Measurements from ENCODE around the gene KRT86. TPM values are rescaled to one million over a fixed set of nuclear protein-coding genes. Genes with fewer than 3 reads are reported as not detected.
"Not testable (repeated sequence)": the region's sequence is repeated elsewhere in the genome, so short reads cannot be mapped to it uniquely, and the experiment has no call there.

The KRT86 gene
- polyA plus RNA-seq, 1 donor, result 0.97 TPM

DNA sequence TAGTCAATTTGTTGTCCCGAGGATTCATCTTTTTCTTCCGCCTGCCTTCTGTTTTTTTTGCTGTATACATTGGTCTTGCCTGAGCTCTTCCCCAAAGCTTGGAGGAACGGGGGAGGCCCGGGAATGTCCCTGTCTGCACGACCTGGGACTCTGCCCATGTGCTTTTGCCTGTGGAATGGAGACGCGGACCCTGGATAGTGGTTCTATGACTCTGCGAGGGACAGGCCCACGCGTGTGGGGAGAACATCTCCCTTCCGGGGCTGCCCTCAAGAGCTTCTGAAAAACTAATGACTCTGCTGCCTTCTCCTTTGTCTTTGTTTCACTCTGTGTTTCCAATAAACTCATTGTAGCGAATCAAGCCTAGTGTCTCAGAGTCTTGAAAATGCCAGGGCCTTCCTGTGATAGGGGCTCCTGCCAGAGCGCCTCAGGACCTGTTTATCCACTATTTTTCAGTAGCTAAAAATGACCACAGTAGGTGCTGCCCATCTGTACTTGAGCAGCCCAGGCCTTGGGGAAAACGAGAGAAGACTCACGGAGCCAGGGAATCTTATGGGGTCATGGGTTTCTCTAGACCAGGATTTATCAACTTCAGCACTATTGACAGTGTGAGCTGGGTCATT is 34.5 kb downstream of the KRT86 start:
- no peak for DNase-seq
- Histone ChIP-seq H3K27me3 (ENCODE audit: control insufficient read depth, insufficient read depth, low read length) (peaks cover 37% of the 10 kb centered on the region), H3K27ac (ENCODE audit: low read length) (no peak overlapping the region), H3K36me3 (ENCODE audit: control insufficient read depth, insufficient read depth, low read length) (no peaks in the 10 kb centered on the region), H3K9me3 (ENCODE audit: control insufficient read depth, low read depth, low read length) (no peaks in the 10 kb centered on the region), H3K4me1 (ENCODE audit: control insufficient read depth, insufficient read depth, low read length) (peaks cover 2% of the 10 kb centered on the region), H3K4me3 (ENCODE audit: low read length) (peak overlapping the region; percentile 41)
- WGBS (ENCODE audit: insufficient coverage, low lambda C conversion rate), result 73% methylated on average over 4 of the region's 15 CpGs

DNA sequence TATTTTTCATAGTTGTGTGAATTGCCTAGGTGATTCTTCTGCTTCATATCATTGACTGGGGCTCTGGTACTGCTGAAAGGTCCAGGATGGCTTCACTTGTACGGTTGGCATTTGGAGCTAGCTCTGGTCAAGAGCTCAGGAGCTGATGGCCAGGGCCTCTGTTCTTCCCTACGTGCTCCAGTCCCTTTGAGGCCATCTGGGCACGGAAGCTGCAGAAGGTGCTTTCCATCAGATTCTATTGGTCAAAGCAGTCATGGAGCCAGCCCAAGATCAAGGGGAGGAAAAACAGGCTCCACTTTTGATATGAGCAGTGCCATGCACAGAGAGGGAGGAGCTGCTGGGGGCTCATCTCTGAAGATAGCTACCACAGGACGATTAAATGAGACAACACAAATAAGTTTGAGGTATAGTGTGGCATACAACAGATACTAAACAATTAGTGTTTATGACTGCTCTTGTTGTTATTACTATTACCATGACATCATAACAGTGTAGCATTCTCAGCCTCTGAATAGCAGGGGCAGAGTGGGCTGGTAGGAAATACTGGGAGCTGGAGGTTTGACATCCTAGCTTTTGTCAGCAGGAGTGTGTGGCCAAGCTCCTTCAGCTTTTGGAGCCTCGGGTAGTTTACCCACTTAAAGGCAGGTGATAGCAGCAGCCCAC is 36.3 kb downstream of the KRT86 start:
- DNase-seq, result no peak
- no peaks in the 10 kb centered on the region for H3K9me3 ChIP-seq (ENCODE audit: control insufficient read depth, low read depth, low read length)
- H3K4me3 ChIP-seq (ENCODE audit: low read length), result no peak overlapping the region
- H3K36me3 ChIP-seq (ENCODE audit: control insufficient read depth, insufficient read depth, low read length), result no peaks in the 10 kb centered on the region
- WGBS (ENCODE audit: insufficient coverage, low lambda C conversion rate), result no CpG with 5 or more reads among the region's 5 CpGs
- H3K27me3 ChIP-seq (ENCODE audit: control insufficient read depth, insufficient read depth, low read length), result peaks cover 40% of the 10 kb centered on the region
- H3K27ac ChIP-seq (ENCODE audit: low read length), result no peak overlapping the region
- H3K4me1 ChIP-seq (ENCODE audit: control insufficient read depth, insufficient read depth, low read length), result peaks cover 2% of the 10 kb centered on the region

DNA sequence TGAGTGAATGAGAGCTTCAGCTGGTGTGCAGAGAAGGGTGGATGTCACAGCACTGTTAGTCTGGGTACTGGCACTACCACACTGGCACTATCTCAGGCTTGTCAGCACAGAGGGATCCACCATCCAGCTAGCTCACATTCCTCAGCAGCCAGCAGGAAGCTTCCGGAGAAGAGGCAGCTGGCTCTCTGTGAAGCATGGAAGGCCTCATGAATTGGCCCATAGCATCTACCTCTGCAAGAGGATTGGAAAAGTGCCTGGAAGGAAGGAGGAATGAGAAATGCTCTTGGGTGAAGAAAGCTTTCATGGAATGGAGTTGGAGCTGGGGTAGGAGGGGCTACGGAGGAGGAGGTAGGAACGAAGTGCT is 36.8 kb downstream of the KRT86 start:
- H3K27ac ChIP-seq (ENCODE audit: low read length), result no peak overlapping the region
- DNase-seq, result no peak
- WGBS (ENCODE audit: insufficient coverage, low lambda C conversion rate), result no CpG with 5 or more reads among the region's 3 CpGs
- peaks cover 40% of the 10 kb centered on the region for H3K27me3 ChIP-seq (ENCODE audit: control insufficient read depth, insufficient read depth, low read length)
- no peaks in the 10 kb centered on the region for H3K9me3 ChIP-seq (ENCODE audit: control insufficient read depth, low read depth, low read length)
- H3K36me3 ChIP-seq (ENCODE audit: control insufficient read depth, insufficient read depth, low read length), result no peaks in the 10 kb centered on the region
- no peak overlapping the region for H3K4me3 ChIP-seq (ENCODE audit: low read length)
- peaks cover 2% of the 10 kb centered on the region for H3K4me1 ChIP-seq (ENCODE audit: control insufficient read depth, insufficient read depth, low read length)

DNA sequence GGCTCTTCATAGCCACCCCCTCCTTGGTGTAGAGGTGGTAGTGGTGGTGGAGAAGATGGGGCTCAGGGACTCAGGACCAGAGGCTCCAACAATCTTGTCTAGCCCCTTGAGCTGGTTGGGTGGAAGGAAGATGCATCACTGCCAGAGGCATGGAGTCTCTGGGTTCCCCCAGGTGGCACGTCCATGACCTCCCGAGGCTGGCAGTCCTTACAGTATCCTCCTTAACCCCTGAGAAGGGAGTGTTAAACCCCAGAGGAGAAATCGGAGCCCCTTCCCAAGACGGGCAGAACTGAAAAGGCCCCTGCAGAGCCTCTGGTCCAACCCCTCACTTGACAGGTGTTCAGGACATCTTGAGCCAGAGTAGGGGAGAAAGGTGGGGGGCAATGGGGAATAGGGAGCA is 37.6 kb downstream of the KRT86 start:
- no CpG with 5 or more reads among the region's 4 CpGs for WGBS (ENCODE audit: insufficient coverage, low lambda C conversion rate)
- no peak for DNase-seq
- peaks cover 39% of the 10 kb centered on the region for H3K27me3 ChIP-seq (ENCODE audit: control insufficient read depth, insufficient read depth, low read length)
- no peaks in the 10 kb centered on the region for H3K36me3 ChIP-seq (ENCODE audit: control insufficient read depth, insufficient read depth, low read length)
- no peaks in the 10 kb centered on the region for H3K9me3 ChIP-seq (ENCODE audit: control insufficient read depth, low read depth, low read length)
- H3K4me1 ChIP-seq (ENCODE audit: control insufficient read depth, insufficient read depth, low read length), result peaks cover 2% of the 10 kb centered on the region
- H3K4me3 ChIP-seq (ENCODE audit: low read length), result no peak overlapping the region
- H3K27ac ChIP-seq (ENCODE audit: low read length), result no peak overlapping the region

DNA sequence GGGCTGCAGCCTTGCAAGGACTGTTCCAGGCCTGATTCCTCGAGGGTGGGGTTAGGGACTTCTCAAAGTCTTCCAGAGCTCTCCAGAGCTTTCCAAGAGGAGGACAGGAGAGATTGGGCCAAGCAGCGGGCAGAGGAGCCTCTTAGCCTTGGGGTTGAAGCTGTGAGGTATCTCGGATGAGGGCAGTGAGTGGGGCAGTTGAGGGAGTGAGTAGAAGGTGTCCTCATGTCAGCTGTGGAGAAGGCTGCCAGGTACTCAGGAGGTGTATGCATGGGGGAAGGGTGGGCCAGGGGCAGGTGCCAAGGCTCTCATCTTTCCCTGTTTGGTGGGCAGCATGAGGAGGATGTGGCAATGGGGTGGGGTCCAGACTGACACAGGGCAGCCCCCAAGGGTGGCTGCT is 39.0 kb downstream of the KRT86 start:
- no peaks in the 10 kb centered on the region for H3K4me1 ChIP-seq (ENCODE audit: control insufficient read depth, insufficient read depth, low read length)
- peaks cover 27% of the 10 kb centered on the region for H3K27me3 ChIP-seq (ENCODE audit: control insufficient read depth, insufficient read depth, low read length)
- H3K9me3 ChIP-seq (ENCODE audit: control insufficient read depth, low read depth, low read length), result no peaks in the 10 kb centered on the region
- no peak for DNase-seq
- H3K4me3 ChIP-seq (ENCODE audit: low read length), result no peak overlapping the region
- H3K36me3 ChIP-seq (ENCODE audit: control insufficient read depth, insufficient read depth, low read length), result no peaks in the 10 kb centered on the region
- WGBS (ENCODE audit: insufficient coverage, low lambda C conversion rate), result no CpG with 5 or more reads among the region's 3 CpGs
- no peak overlapping the region for H3K27ac ChIP-seq (ENCODE audit: low read length)

DNA sequence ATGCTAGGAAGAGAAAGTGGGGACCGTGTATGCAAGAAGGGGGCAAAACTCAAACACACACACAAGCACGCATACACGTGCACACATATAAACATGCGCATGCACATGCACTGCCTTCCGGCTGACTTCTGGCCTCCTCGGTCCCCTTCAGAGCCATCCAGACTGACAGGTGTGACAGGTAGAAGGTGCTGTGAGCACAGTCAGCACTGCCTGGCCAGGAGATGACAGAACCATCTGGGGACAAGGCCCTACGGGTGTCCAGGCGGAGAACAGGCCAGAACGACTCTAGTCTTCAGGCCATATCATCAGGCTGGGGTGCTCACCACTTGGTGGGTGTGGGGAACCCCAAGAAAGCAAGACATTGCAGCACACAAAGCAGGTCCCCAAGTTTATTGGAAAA is 39.5 kb downstream of the KRT86 start:
- WGBS (ENCODE audit: insufficient coverage, low lambda C conversion rate), result no CpG with 5 or more reads among the region's 9 CpGs
- Histone ChIP-seq H3K27me3 (ENCODE audit: control insufficient read depth, insufficient read depth, low read length) (peaks cover 27% of the 10 kb centered on the region), H3K4me1 (ENCODE audit: control insufficient read depth, insufficient read depth, low read length) (no peaks in the 10 kb centered on the region), H3K36me3 (ENCODE audit: control insufficient read depth, insufficient read depth, low read length) (no peaks in the 10 kb centered on the region), H3K9me3 (ENCODE audit: control insufficient read depth, low read depth, low read length) (no peaks in the 10 kb centered on the region), H3K4me3 (ENCODE audit: low read length) (no peak overlapping the region), H3K27ac (ENCODE audit: low read length) (no peak overlapping the region)
- no peak for DNase-seq

DNA sequence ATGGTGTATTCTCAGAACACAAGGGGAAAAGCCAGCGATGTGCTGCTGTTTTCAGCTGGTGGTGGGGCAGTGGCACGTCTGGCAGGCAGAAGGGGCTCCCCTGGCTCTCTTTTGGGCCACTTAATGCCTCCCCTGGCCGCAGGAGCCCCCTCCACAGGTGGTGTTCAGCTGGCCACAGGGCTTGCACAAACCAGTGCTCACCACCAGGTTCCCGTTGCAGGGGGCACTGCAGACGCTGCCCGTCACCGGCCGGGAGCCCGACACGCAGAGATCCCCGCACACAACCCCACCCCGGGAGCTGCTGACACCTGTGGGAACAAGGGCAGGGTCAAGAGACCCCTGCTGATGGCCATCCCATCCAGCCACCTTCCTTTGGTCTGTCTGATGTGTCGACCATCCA is 40.1 kb downstream of the KRT86 start:
- no peak overlapping the region for H3K4me3 ChIP-seq (ENCODE audit: low read length)
- no peaks in the 10 kb centered on the region for H3K4me1 ChIP-seq (ENCODE audit: control insufficient read depth, insufficient read depth, low read length)
- no CpG with 5 or more reads among the region's 13 CpGs for WGBS (ENCODE audit: insufficient coverage, low lambda C conversion rate)
- H3K27ac ChIP-seq (ENCODE audit: low read length), result no peak overlapping the region
- H3K27me3 ChIP-seq (ENCODE audit: control insufficient read depth, insufficient read depth, low read length), result peaks cover 26% of the 10 kb centered on the region
- H3K9me3 ChIP-seq (ENCODE audit: control insufficient read depth, low read depth, low read length), result no peaks in the 10 kb centered on the region
- no peaks in the 10 kb centered on the region for H3K36me3 ChIP-seq (ENCODE audit: control insufficient read depth, insufficient read depth, low read length)
- DNase-seq, result no peak

DNA sequence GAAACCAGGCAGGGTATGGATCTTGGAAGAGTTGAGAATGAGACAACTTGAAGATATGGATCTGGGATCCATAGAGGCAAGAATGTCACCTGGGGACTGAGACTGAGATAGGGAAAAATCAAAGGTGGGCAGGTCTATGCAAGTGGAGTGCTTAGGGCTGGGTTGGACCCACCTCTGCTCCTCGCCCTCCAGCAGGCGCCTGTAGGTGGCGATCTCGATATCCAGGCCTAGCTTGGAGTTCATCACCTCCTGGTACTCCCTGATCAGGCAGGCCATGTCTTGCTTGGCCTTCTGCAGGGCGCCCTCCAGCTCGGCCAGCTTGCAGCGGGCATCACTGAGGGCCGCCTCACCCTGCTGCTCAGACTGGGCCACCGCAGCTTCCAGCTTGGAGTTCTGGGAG is 41.3 kb downstream of the KRT86 start:
- H3K9me3 ChIP-seq (ENCODE audit: control insufficient read depth, low read depth, low read length); H3K4me3 ChIP-seq (ENCODE audit: low read length); H3K36me3 ChIP-seq (ENCODE audit: control insufficient read depth, insufficient read depth, low read length); DNase-seq; H3K27ac ChIP-seq (ENCODE audit: low read length); H3K4me1 ChIP-seq (ENCODE audit: control insufficient read depth, insufficient read depth, low read length): not testable (repeated sequence)
- peaks cover 26% of the 10 kb centered on the region for H3K27me3 ChIP-seq (ENCODE audit: control insufficient read depth, insufficient read depth, low read length)
- no CpG with 5 or more reads among the region's 9 CpGs for WGBS (ENCODE audit: insufficient coverage, low lambda C conversion rate)

DNA sequence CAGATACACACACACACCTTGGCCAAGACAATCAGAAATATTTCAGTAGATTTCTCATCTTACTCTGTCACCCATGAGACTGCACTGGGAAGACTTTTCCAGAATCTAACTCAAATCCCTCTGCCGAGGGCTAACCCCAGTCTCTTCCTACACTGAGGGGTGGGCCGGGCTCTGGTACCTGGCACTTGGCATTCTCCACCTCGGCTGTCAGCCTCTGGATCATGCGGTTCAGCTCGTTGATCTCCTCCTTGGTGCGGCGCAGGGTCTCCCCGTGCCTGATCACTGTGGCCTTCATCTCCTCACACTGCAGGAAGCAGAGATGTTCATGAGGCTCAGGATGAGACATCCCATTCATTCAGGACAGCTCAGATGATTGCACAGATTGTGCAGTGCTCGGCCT is 41.8 kb downstream of the KRT86 start:
- Histone ChIP-seq H3K27ac (ENCODE audit: low read length) (no peak overlapping the region), H3K27me3 (ENCODE audit: control insufficient read depth, insufficient read depth, low read length) (peaks cover 31% of the 10 kb centered on the region), H3K9me3 (ENCODE audit: control insufficient read depth, low read depth, low read length) (no peaks in the 10 kb centered on the region), H3K4me3 (ENCODE audit: low read length) (no peak overlapping the region), H3K4me1 (ENCODE audit: control insufficient read depth, insufficient read depth, low read length) (no peaks in the 10 kb centered on the region), H3K36me3 (ENCODE audit: control insufficient read depth, insufficient read depth, low read length) (no peaks in the 10 kb centered on the region)
- no CpG with 5 or more reads among the region's 9 CpGs for WGBS (ENCODE audit: insufficient coverage, low lambda C conversion rate)
- DNase-seq, result no peak

DNA sequence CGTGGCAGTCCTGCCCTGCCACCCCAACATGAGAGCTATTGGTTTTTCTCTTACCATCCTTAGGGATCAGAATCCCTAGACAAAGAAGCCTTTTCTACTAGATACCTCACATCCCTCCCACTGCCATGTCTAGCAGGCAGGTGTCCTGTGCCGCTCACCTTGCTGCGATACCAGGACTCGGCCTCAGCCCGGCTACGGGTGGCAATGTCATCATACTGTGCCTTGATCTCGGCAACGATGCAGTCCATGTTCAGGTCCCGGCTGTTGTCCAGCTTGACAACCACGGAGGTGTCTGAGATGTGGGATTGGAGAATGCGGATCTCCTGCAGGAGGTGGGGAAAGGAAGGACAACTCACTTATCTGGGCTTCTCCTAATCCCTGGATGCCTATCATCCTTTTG is 42.3 kb downstream of the KRT86 start:
- Histone ChIP-seq H3K4me1 (ENCODE audit: control insufficient read depth, insufficient read depth, low read length) (no peaks in the 10 kb centered on the region), H3K36me3 (ENCODE audit: control insufficient read depth, insufficient read depth, low read length) (no peaks in the 10 kb centered on the region), H3K27me3 (ENCODE audit: control insufficient read depth, insufficient read depth, low read length) (peaks cover 33% of the 10 kb centered on the region), H3K27ac (ENCODE audit: low read length) (no peak overlapping the region), H3K9me3 (ENCODE audit: control insufficient read depth, low read depth, low read length) (no peaks in the 10 kb centered on the region), H3K4me3 (ENCODE audit: low read length) (no peak overlapping the region)
- WGBS (ENCODE audit: insufficient coverage, low lambda C conversion rate), result no CpG with 5 or more reads among the region's 11 CpGs
- DNase-seq, result no peak

DNA sequence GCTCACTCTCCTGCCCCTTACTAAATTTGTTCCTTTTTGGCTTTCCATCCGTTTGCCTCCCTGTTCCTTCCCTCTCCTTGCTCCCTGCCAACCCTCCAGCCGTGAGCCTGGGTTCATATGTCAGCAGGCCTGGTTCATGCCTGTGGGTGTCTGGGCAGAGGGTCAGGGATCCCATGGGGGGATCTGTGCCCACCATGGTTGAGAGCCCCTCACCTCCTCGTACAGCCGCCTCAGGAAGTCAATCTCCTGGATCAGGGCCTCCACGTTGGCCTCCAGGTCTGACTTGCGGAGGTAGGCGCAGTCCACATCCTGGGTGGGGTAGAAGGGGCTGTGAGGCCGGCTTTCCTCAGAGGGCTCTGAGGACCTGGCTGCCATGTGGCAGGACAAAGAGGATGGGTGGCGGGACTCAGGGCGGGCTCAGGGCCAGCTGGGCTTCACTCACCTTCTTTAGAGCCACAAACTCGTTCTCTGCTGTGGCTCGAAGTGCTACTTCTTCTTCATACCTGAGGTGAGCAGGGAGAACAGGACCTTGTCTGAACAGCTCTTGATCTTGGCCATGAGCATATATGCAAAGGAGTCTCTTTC is 43.1 kb downstream of the KRT86 start:
- no peaks in the 10 kb centered on the region for H3K4me1 ChIP-seq (ENCODE audit: control insufficient read depth, insufficient read depth, low read length)
- no peaks in the 10 kb centered on the region for H3K9me3 ChIP-seq (ENCODE audit: control insufficient read depth, low read depth, low read length)
- WGBS (ENCODE audit: insufficient coverage, low lambda C conversion rate), result no CpG with 5 or more reads among the region's 12 CpGs
- H3K27ac ChIP-seq (ENCODE audit: low read length), result no peak overlapping the region
- DNase-seq, result no peak
- no peak overlapping the region for H3K4me3 ChIP-seq (ENCODE audit: low read length)
- H3K36me3 ChIP-seq (ENCODE audit: control insufficient read depth, insufficient read depth, low read length), result no peaks in the 10 kb centered on the region
- peaks cover 42% of the 10 kb centered on the region for H3K27me3 ChIP-seq (ENCODE audit: control insufficient read depth, insufficient read depth, low read length)
